Right lobe of liver (tissue), 4 donors: ENCODE data around the gene FXYD7.

ENCODE experiments used
- POLR2A ChIP-seq: fragments of 450-650 bp; IDR thresholded peaks from one replicate; pipeline ENCODE4 v1.6.1; 2017; ENCODE audit warnings: antibody characterized with exemption, mild to moderate bottlenecking
- TF ChIP-seq, protein P1 (sequence below), 4 donors: fragments of 200-600 bp in 3 of 4; fragments of 450-650 bp in 1 of 4; IDR thresholded peaks; one replicate each; pipeline versions ENCODE4 v1.5.1 to v1.8.0; 2016 to 2022; ENCODE audit warnings: antibody characterized with exemption in 4 of 4, mild to moderate bottlenecking in 2 of 4
- donor health status: DM: no; HTN: no; CAD: no.
- donor health status: DM: no; HTN: no; CAD: no.
- donor health status: DM: no; HTN: yes; CAD: no.

DNA sequence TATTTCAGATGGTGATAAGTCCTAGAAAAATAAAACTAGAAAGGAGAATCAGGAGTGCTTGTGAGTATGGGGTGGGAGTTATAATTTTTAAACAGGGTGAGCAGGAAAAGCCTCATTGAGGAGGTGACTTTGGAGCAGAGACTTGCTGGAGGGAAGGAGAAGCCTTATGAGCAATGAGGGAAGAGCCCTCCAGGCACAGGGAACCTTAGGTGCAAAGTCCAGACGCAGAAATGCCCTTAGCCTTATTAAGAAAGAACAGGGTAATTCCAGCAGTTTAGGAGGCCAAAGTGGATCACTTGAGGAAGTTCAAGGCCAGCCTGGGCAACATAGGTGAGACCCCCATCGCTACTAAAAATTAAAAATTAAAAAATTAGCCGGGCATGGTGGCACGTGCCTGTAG lies 48.4 kb upstream of the FXYD7 start:
- TF ChIP-seq, protein P1, sequence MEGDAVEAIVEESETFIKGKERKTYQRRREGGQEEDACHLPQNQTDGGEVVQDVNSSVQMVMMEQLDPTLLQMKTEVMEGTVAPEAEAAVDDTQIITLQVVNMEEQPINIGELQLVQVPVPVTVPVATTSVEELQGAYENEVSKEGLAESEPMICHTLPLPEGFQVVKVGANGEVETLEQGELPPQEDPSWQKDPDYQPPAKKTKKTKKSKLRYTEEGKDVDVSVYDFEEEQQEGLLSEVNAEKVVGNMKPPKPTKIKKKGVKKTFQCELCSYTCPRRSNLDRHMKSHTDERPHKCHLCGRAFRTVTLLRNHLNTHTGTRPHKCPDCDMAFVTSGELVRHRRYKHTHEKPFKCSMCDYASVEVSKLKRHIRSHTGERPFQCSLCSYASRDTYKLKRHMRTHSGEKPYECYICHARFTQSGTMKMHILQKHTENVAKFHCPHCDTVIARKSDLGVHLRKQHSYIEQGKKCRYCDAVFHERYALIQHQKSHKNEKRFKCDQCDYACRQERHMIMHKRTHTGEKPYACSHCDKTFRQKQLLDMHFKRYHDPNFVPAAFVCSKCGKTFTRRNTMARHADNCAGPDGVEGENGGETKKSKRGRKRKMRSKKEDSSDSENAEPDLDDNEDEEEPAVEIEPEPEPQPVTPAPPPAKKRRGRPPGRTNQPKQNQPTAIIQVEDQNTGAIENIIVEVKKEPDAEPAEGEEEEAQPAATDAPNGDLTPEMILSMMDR (IDR thresholded peaks at IDR 0.05): no peak
- TF ChIP-seq POLR2A: no peak
